HEK293 (cell line): ENCODE data around the gene FBXO28.

Experiments used
- CTCF ChIA-PET: fragments of 350-600 bp; formaldehyde crosslinking; extraction: SDS; loops from one replicate; lab custom pipeline; 2021; ENCODE audit warnings: antibody characterized with exemption; lab: Yijun Ruan, JAX
- POLR2A ChIA-PET: fragments of 300-600 bp; formaldehyde crosslinking; extraction: SDS; loops from one replicate; lab custom pipeline; 2020; ENCODE audit warnings: antibody characterized with exemption, inconsistent platforms; lab: Yijun Ruan, JAX
- H3K27ac ChIP-seq: fragments of 200-500 bp; sonication (Bioruptor generic); 2 replicates; pipeline ENCODE4 v1.5.1; 2014; ENCODE audit warnings: low read depth, low read length, control low read depth, inconsistent platforms; ENCODE audit errors: extremely low read depth
- H3K36me3 ChIP-seq, 2 experiments: fragments of 200-500 bp in 1 of 2; sonication (Bioruptor generic) in 1 of 2; 1 replicate in 1 of 2; 2 replicates in 1 of 2; pipeline ENCODE4 v1.5.1; 2014 to 2017; ENCODE audit warnings: inconsistent platforms in 2 of 2, low read length in 2 of 2; ENCODE audit not compliant: control insufficient read depth in 2 of 2, insufficient read depth in 1 of 2
- H3K4me1 ChIP-seq: fragments of 200-500 bp; sonication (Bioruptor generic); 2 replicates; pipeline ENCODE4 v1.5.1; 2014; ENCODE audit warnings: mild to moderate bottlenecking, low read length, inconsistent platforms; ENCODE audit not compliant: control insufficient read depth, insufficient read depth
- H3K4me3 ChIP-seq: 2 replicates; pipeline ENCODE4 v1.5.1; 2011; ENCODE audit warnings: low read depth, mild to moderate bottlenecking, control low read depth, low read length, moderate library complexity
- H3K9me3 ChIP-seq: fragments of 200-500 bp; sonication (Bioruptor generic); 2 replicates; pipeline ENCODE4 v1.5.1; 2014; ENCODE audit warnings: low read depth, low read length, inconsistent platforms; ENCODE audit not compliant: control insufficient read depth, insufficient read depth
- EGR2 ChIP-seq: fragments of 450-650 bp; formaldehyde crosslinking; IDR thresholded peaks from 2 replicates; pipeline ENCODE4 v1.5.1; 2016; ENCODE audit warnings: low read depth, missing biosample characterization, missing genetic modification characterization
- KLF7 ChIP-seq: fragments of 450-650 bp; formaldehyde crosslinking; IDR thresholded peaks from 2 replicates; pipeline ENCODE4 v1.5.1; 2016; ENCODE audit warnings: missing biosample characterization, missing genetic modification characterization, borderline replicate concordance
- SALL2 ChIP-seq: fragments of 450-650 bp; formaldehyde crosslinking; IDR thresholded peaks from 2 replicates; pipeline ENCODE4 v1.5.0; 2017; ENCODE audit warnings: missing biosample characterization, mild to moderate bottlenecking, missing genetic modification characterization, borderline replicate concordance
- SCRT1 ChIP-seq: fragments of 450-650 bp; formaldehyde crosslinking; IDR thresholded peaks from 2 replicates; pipeline ENCODE4 v1.5.1; 2016; ENCODE audit warnings: missing biosample characterization, missing genetic modification characterization, borderline replicate concordance
- ZBTB20 ChIP-seq: fragments of 450-650 bp; formaldehyde crosslinking; IDR thresholded peaks from 2 replicates; pipeline ENCODE4 v1.5.1; 2016; ENCODE audit warnings: missing biosample characterization, missing genetic modification characterization
- ZBTB48 ChIP-seq: fragments of 450-650 bp; formaldehyde crosslinking; IDR thresholded peaks from 2 replicates; pipeline ENCODE4 v1.5.1; 2016; ENCODE audit warnings: missing biosample characterization, missing genetic modification characterization
- ZFHX2 ChIP-seq: fragments of 450-650 bp; formaldehyde crosslinking; conservative IDR thresholded peaks from 2 replicates; pipeline ENCODE4 v1.5.1; 2016; ENCODE audit warnings: missing biosample characterization, missing genetic modification characterization
- ZNF140 ChIP-seq: fragments of 450-650 bp; formaldehyde crosslinking; IDR thresholded peaks from 2 replicates; pipeline ENCODE4 v1.5.1; 2016; ENCODE audit warnings: missing biosample characterization, missing genetic modification characterization
- ZNF157 ChIP-seq: fragments of 450-650 bp; formaldehyde crosslinking; IDR thresholded peaks from 2 replicates; pipeline ENCODE4 v1.5.1; 2016; ENCODE audit warnings: missing biosample characterization, missing genetic modification characterization
- ZNF211 ChIP-seq: fragments of 450-650 bp; formaldehyde crosslinking; IDR thresholded peaks from 2 replicates; pipeline ENCODE4 v1.5.1; 2016; ENCODE audit warnings: low read depth, missing biosample characterization, missing genetic modification characterization
- ZNF221 ChIP-seq: fragments of 450-650 bp; formaldehyde crosslinking; IDR thresholded peaks from 2 replicates; pipeline ENCODE4 v1.5.1; 2017; ENCODE audit warnings: missing biosample characterization, missing genetic modification characterization, borderline replicate concordance
- ZNF335 ChIP-seq: fragments of 450-650 bp; formaldehyde crosslinking; conservative IDR thresholded peaks from 2 replicates; pipeline ENCODE4 v1.5.1; 2016; ENCODE audit warnings: missing biosample characterization, missing genetic modification characterization
- ZNF416 ChIP-seq: fragments of 450-650 bp; formaldehyde crosslinking; IDR thresholded peaks from 2 replicates; pipeline ENCODE4 v1.5.1; 2016; ENCODE audit warnings: missing biosample characterization, missing genetic modification characterization
- ZNF514 ChIP-seq: fragments of 450-650 bp; formaldehyde crosslinking; IDR thresholded peaks from 2 replicates; pipeline ENCODE4 v1.5.1; 2016; ENCODE audit warnings: missing biosample characterization, missing genetic modification characterization
- ZNF596 ChIP-seq: fragments of 450-650 bp; IDR thresholded peaks from 2 replicates; pipeline ENCODE4 v1.5.0; 2018; ENCODE audit warnings: missing biosample characterization, mild to moderate bottlenecking, missing genetic modification characterization, moderate library complexity
- ZNF610 ChIP-seq: fragments of 450-650 bp; formaldehyde crosslinking; IDR thresholded peaks from 2 replicates; pipeline ENCODE4 v1.5.1; 2016; ENCODE audit warnings: missing biosample characterization, missing genetic modification characterization, borderline replicate concordance
- ZNF621 ChIP-seq: fragments of 450-650 bp; formaldehyde crosslinking; IDR thresholded peaks from 2 replicates; pipeline ENCODE4 v1.5.1; 2017; ENCODE audit warnings: missing biosample characterization, missing genetic modification characterization
- ZNF624 ChIP-seq: fragments of 450-650 bp; formaldehyde crosslinking; IDR thresholded peaks from 2 replicates; pipeline ENCODE4 v1.5.1; 2017; ENCODE audit warnings: missing biosample characterization, missing genetic modification characterization
- ZNF654 ChIP-seq: fragments of 450-650 bp; formaldehyde crosslinking; IDR thresholded peaks from 2 replicates; pipeline ENCODE4 v1.5.1; 2016; ENCODE audit warnings: low read depth, missing biosample characterization, missing genetic modification characterization
- ZNF76 ChIP-seq: fragments of 450-650 bp; formaldehyde crosslinking; IDR thresholded peaks from 2 replicates; pipeline ENCODE4; 2016; ENCODE audit warnings: low read depth, missing biosample characterization, missing genetic modification characterization, borderline replicate concordance
- ZNF792 ChIP-seq: fragments of 450-650 bp; formaldehyde crosslinking; IDR thresholded peaks from 2 replicates; pipeline ENCODE4 v1.5.1; 2016; ENCODE audit warnings: missing biosample characterization, missing genetic modification characterization
- ZSCAN16 ChIP-seq: fragments of 450-650 bp; formaldehyde crosslinking; IDR thresholded peaks from 2 replicates; pipeline ENCODE4 v1.5.1; 2016; ENCODE audit warnings: missing biosample characterization, missing genetic modification characterization
- ZXDB ChIP-seq: fragments of 450-650 bp; formaldehyde crosslinking; IDR thresholded peaks from 2 replicates; pipeline ENCODE4 v1.5.1; 2016; ENCODE audit warnings: missing biosample characterization, missing genetic modification characterization
- TF ChIP-seq, protein P1 (sequence below): fragments of 450-650 bp; formaldehyde crosslinking; IDR thresholded peaks from 2 replicates; pipeline ENCODE4 v1.5.1; 2016; ENCODE audit warnings: missing biosample characterization, missing genetic modification characterization
- TF ChIP-seq, protein P2 (sequence below): fragments of 450-650 bp; formaldehyde crosslinking; conservative IDR thresholded peaks from 2 replicates; pipeline ENCODE4 v1.5.1; 2016; ENCODE audit warnings: low read depth, missing biosample characterization, missing genetic modification characterization

FBXO28 gene

DNA sequence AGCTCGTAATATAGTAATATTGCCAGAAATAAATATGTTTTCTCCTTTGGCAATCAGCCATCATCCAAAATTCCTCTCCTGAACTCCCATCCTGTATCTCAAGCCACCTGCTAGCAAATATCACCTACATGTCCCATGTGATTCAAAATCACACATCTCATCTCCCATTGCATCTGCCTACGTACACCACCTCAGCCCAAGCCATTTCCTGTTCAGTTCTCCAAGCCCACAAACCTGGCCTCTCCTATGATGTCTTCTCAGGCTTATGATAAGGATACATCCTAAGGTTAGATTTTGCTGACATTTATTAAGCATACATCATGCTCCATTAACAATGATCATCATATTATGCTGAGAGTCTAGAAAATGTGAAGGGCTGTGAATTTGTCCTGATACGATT is 37.2 kb downstream of the FBXO28 start (continued):
- TF ChIP-seq, protein P1, sequence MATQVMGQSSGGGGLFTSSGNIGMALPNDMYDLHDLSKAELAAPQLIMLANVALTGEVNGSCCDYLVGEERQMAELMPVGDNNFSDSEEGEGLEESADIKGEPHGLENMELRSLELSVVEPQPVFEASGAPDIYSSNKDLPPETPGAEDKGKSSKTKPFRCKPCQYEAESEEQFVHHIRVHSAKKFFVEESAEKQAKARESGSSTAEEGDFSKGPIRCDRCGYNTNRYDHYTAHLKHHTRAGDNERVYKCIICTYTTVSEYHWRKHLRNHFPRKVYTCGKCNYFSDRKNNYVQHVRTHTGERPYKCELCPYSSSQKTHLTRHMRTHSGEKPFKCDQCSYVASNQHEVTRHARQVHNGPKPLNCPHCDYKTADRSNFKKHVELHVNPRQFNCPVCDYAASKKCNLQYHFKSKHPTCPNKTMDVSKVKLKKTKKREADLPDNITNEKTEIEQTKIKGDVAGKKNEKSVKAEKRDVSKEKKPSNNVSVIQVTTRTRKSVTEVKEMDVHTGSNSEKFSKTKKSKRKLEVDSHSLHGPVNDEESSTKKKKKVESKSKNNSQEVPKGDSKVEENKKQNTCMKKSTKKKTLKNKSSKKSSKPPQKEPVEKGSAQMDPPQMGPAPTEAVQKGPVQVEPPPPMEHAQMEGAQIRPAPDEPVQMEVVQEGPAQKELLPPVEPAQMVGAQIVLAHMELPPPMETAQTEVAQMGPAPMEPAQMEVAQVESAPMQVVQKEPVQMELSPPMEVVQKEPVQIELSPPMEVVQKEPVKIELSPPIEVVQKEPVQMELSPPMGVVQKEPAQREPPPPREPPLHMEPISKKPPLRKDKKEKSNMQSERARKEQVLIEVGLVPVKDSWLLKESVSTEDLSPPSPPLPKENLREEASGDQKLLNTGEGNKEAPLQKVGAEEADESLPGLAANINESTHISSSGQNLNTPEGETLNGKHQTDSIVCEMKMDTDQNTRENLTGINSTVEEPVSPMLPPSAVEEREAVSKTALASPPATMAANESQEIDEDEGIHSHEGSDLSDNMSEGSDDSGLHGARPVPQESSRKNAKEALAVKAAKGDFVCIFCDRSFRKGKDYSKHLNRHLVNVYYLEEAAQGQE (tag by site-specific recombination) = no peak

DNA sequence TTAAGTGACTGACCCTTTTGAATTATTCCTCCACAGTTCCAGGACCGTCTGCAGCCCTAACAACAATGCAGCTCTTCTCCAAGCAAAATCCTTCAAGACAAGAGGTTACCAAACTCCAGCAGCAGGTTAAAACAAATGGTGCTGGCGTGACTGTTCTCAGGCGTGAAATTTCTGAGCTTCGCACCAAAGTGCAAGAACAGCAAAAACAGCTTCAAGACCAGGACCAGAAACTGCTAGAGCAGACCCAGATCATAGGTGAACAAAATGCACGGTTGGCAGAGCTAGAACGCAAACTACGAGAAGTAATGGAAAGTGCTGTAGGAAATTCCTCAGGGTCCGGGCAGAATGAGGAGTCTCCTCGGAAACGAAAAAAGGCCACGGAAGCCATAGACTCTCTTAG is 43.4 kb downstream of the FBXO28 start:
- CTCF ChIA-PET = interaction anchor here (0.7 to 1.4 kb wide), 2 partner anchors 13 to 21 kb away, joined by 3 to 8 read pairs; no protein-coding TSS in a partner anchor
- POLR2A ChIA-PET = no interaction called here
- no peak for TF ChIP-seq ZNF140 (tag by site-specific recombination)
- TF ChIP-seq ZNF211 (tag by site-specific recombination) = no peak
- no peak for TF ChIP-seq ZNF654 (tag by site-specific recombination)
- no peaks in the 10 kb centered on the region for H3K9me3 ChIP-seq
- no peaks in the 10 kb centered on the region for H3K4me1 ChIP-seq
- H3K4me3 ChIP-seq = no peak overlapping the region
- H3K27ac ChIP-seq = no peak overlapping the region
- H3K36me3 ChIP-seq = peaks cover 33 to 73% of the 10 kb centered on the region in 2 experiments

DNA sequence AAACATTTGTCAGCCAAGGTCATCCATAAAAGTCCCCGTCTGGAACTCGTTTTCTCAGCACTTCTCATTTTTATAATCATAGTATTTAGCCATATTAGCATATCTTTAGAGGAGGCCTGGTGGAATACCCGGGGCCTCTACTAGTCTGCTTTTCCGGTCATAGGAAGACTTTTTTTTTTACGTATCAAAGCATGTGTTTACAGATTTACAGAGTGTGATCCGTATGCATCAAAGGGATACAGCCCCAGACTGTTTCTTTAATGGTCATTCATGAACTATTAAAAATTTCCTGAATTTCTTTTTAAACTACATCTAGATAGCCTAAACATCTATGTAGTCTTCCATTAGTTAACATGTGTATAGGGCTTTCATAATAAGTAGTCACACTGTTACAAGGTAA is 45.6 kb downstream of the FBXO28 start:
- no peaks in the 10 kb centered on the region for H3K4me1 ChIP-seq
- no peak overlapping the region for H3K27ac ChIP-seq
- POLR2A ChIA-PET = no interaction called here
- CTCF ChIA-PET = interaction anchor here (0.9 to 1.3 kb wide), 4 partner anchors 11 to 44 kb away, joined by 3 to 4 read pairs (median 4); no protein-coding TSS in a partner anchor
- no peak overlapping the region for H3K4me3 ChIP-seq
- TF ChIP-seq ZNF76 (tag by site-specific recombination) (no peak), ZXDB (tag by site-specific recombination) (no peak), SCRT1 (tag by site-specific recombination) (no peak)
- peaks cover 16 to 59% of the 10 kb centered on the region in 2 experiments for H3K36me3 ChIP-seq
- no peaks in the 10 kb centered on the region for H3K9me3 ChIP-seq

DNA sequence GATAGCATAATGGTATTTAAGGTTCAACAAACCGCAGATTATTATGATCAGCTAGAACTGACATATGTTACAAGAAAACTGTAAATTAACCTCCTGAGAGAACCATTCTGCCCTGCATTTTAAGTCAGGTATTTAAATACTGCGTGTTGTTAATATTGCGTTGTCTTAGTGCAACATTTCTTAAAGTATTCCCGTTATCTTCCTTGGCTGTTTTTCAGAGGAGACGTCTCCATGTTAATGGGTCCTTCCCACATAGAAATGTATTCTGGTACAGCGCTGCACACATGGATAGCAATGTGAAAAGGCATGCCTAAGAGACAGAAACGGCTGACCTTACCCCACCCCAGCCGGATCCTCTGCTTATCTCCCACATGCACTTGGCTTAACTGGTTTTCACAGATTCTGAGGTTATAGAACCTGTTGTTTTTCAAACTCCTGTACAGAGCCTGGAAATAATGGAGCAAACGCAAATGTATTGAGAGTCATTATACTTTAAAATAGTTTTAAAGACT is 46.3 kb downstream of the FBXO28 start:
- ChIA-PET POLR2A (no interaction called here), CTCF (interaction anchor here (1.0 kb wide), 1 partner anchor 10 kb away, joined by 3 read pairs; no protein-coding TSS in a partner anchor)
- H3K27ac ChIP-seq = no peak overlapping the region
- no peak overlapping the region for H3K4me3 ChIP-seq
- H3K9me3 ChIP-seq = no peaks in the 10 kb centered on the region
- H3K36me3 ChIP-seq = peaks cover 16 to 59% of the 10 kb centered on the region in 2 experiments
- H3K4me1 ChIP-seq = no peaks in the 10 kb centered on the region
- TF ChIP-seq, protein P2, sequence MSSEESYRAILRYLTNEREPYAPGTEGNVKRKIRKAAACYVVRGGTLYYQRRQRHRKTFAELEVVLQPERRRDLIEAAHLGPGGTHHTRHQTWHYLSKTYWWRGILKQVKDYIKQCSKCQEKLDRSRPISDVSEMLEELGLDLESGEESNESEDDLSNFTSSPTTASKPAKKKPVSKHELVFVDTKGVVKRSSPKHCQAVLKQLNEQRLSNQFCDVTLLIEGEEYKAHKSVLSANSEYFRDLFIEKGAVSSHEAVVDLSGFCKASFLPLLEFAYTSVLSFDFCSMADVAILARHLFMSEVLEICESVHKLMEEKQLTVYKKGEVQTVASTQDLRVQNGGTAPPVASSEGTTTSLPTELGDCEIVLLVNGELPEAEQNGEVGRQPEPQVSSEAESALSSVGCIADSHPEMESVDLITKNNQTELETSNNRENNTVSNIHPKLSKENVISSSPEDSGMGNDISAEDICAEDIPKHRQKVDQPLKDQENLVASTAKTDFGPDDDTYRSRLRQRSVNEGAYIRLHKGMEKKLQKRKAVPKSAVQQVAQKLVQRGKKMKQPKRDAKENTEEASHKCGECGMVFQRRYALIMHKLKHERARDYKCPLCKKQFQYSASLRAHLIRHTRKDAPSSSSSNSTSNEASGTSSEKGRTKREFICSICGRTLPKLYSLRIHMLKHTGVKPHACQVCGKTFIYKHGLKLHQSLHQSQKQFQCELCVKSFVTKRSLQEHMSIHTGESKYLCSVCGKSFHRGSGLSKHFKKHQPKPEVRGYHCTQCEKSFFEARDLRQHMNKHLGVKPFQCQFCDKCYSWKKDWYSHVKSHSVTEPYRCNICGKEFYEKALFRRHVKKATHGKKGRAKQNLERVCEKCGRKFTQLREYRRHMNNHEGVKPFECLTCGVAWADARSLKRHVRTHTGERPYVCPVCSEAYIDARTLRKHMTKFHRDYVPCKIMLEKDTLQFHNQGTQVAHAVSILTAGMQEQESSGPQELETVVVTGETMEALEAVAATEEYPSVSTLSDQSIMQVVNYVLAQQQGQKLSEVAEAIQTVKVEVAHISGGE (tag by site-specific recombination) = no peak
- no peak for TF ChIP-seq SALL2 (tag by site-specific recombination)
- TF ChIP-seq ZNF792 (tag by site-specific recombination) = no peak
- TF ChIP-seq KLF7 (tag by site-specific recombination) = no peak
- TF ChIP-seq ZFHX2 (tag by site-specific recombination) = no peak
- TF ChIP-seq ZNF221 (tag by site-specific recombination) = no peak
- no peak for TF ChIP-seq ZNF157 (tag by site-specific recombination)
- TF ChIP-seq ZNF596 (tag by site-specific recombination) = no peak
- TF ChIP-seq ZNF416 = no peak
- TF ChIP-seq ZBTB20 (tag by site-specific recombination) = no peak
- no peak for TF ChIP-seq ZNF610 (tag by site-specific recombination)
- no peak for TF ChIP-seq ZSCAN16
- TF ChIP-seq ZNF621 (tag by site-specific recombination) = no peak
- no peak for TF ChIP-seq EGR2 (tag by site-specific recombination)
- TF ChIP-seq ZBTB48 = no peak
- TF ChIP-seq ZNF514 = no peak
- TF ChIP-seq ZNF624 (tag by site-specific recombination) = no peak
- no peak for TF ChIP-seq ZNF335
